ENCODE measurements around the gene APCDD1L.

APCDD1L gene

GRCh38 chr20:58458342-58459057, 56.7 kb downstream of the APCDD1L start:
- peak overlapping the region; percentile 34 for H3K27ac Mint-ChIP-seq
- H3K27me3 Mint-ChIP-seq (ENCODE audit: low read depth, poor library complexity): peaks cover 3% of the 10 kb centered on the region
- TF ChIP-seq, protein P1, sequence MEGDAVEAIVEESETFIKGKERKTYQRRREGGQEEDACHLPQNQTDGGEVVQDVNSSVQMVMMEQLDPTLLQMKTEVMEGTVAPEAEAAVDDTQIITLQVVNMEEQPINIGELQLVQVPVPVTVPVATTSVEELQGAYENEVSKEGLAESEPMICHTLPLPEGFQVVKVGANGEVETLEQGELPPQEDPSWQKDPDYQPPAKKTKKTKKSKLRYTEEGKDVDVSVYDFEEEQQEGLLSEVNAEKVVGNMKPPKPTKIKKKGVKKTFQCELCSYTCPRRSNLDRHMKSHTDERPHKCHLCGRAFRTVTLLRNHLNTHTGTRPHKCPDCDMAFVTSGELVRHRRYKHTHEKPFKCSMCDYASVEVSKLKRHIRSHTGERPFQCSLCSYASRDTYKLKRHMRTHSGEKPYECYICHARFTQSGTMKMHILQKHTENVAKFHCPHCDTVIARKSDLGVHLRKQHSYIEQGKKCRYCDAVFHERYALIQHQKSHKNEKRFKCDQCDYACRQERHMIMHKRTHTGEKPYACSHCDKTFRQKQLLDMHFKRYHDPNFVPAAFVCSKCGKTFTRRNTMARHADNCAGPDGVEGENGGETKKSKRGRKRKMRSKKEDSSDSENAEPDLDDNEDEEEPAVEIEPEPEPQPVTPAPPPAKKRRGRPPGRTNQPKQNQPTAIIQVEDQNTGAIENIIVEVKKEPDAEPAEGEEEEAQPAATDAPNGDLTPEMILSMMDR (IDR thresholded peaks at IDR 0.05): no peak
- H3K9me3 Mint-ChIP-seq: peaks cover 24% of the 10 kb centered on the region
- DNase-seq: no peak
- peaks cover 27% of the 10 kb centered on the region for H3K4me1 Mint-ChIP-seq
- H3K4me3 Mint-ChIP-seq: no peak overlapping the region
- peaks cover 28% of the 10 kb centered on the region for H3K36me3 Mint-ChIP-seq (ENCODE audit: low read depth)

DNA sequence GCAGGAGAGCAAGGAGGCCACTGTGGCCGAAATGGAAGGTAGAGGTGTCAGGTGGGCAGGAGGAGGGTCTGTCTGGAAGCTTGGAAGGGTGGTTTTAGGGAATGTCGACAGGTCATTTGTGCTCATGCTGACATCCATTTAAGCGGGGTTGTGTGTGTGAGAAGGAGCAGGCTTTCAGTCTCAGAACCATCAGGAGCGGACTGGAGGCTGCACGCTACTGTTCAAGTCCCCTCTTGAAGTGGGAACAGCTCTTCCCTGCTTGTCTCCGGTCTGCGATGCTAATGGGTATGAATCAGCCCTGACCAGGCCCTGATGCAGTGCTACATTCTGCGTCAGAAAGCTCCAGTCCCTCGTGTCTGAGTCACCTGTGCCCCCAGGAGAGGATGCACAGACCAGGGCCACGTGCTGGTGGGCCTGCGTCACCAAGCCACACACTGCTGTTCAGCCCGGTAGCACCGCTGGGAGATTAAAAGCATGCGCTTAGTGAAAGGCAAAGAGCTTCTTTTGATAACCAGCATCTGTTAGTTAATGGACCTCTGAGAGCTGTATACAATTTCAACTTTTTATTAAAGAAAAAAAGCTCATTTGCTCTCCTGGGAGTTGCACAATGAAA, 58.0 kb downstream of the APCDD1L start:
- TF ChIP-seq, protein P1 (IDR thresholded peaks at IDR 0.05): no peak
- DNase-seq: no peak
- H3K4me1 Mint-ChIP-seq: peaks cover 32% of the 10 kb centered on the region
- peaks cover 20% of the 10 kb centered on the region for H3K9me3 Mint-ChIP-seq
- H3K36me3 Mint-ChIP-seq (ENCODE audit: low read depth): peaks cover 39% of the 10 kb centered on the region
- H3K27me3 Mint-ChIP-seq (ENCODE audit: low read depth, poor library complexity): peaks cover 3% of the 10 kb centered on the region
- no peak overlapping the region for H3K4me3 Mint-ChIP-seq
- peak overlapping the region; percentile 50 for H3K27ac Mint-ChIP-seq

DNA sequence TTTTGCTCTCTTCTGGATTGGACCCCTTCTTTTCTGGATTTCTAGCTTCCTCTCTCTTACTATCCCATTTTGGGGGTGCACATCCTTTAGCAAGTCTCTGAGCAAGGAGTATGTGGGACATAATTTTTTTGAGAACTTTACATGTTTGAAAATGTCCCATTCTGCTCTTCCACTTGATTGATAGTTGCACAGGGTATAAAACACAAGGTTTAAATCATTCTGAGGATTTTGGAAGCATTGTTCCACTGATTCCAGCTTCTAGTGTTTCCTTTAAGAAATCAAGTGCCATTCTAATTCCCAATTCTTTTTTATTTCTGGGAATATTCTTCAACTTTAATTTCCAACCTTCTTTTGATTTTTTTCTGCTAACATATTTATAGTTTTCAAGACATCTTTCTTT, 60.7 kb downstream of the APCDD1L start:
- DNase-seq: no peak
- Mint-ChIP-seq H3K9me3 (peaks cover 19% of the 10 kb centered on the region), H3K27ac (no peak overlapping the region), H3K4me1 (peaks cover 24% of the 10 kb centered on the region), H3K27me3 (ENCODE audit: low read depth, poor library complexity) (peaks cover 3% of the 10 kb centered on the region), H3K4me3 (no peak overlapping the region), H3K36me3 (ENCODE audit: low read depth) (peaks cover 63% of the 10 kb centered on the region)
- TF ChIP-seq, protein P1 (IDR thresholded peaks at IDR 0.05): no peak

DNA sequence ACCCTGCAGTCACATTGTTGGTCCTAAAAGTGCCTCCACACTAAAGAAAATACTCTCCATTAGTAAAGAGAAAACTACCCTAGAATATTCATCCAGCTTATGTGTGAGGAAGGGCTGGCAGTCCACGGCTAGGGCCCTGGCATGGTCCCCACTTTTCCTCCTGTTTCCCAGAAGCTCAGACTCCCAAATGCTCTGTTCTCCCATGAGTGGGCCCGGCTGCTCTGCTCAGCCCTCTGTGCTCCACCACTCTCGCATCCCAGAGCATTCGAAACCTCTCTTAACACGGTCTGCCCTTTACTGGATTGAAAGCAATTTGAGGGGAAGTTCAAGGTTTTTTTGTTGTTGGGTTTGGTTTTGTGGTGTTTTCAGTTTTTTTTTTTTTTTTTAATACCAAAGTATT, 61.8 kb downstream of the APCDD1L start:
- peaks cover 19% of the 10 kb centered on the region for H3K9me3 Mint-ChIP-seq
- H3K36me3 Mint-ChIP-seq (ENCODE audit: low read depth): peaks cover 72% of the 10 kb centered on the region
- TF ChIP-seq, protein P1 (IDR thresholded peaks at IDR 0.05): no peak
- peaks cover 13% of the 10 kb centered on the region for H3K4me1 Mint-ChIP-seq
- no peak for DNase-seq
- H3K27me3 Mint-ChIP-seq (ENCODE audit: low read depth, poor library complexity): peaks cover 3% of the 10 kb centered on the region
- H3K27ac Mint-ChIP-seq: no peak overlapping the region
- no peak overlapping the region for H3K4me3 Mint-ChIP-seq

DNA sequence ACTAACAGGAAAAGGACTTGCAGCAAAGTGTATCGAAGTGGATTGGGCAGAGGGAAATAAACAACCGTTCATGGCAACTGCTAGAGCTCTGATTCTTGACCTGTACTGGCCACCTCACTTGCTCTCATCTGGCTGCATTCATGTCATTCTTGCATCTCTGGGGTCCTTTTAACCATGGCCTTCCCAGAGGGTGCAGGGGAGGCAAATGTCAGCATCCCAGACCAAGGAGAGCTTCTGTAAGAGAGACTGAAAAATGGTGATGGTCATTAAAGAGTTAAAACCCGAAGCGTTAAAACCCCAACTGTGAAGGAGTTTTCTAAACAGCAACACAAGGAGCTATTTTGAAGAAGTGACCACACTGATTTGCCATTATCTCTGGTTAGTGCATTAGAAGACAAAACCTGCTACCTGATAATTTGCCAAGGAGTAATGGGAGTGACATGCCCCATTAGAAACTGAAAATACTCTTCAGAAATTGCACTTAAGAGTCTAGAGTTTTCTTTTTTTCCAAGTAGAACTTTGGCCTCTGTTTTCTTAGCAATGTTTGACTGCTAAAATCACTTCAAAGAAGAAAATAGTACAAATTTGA, 62.4 kb downstream of the APCDD1L start:
- no peak overlapping the region for H3K4me3 Mint-ChIP-seq
- H3K36me3 Mint-ChIP-seq (ENCODE audit: low read depth): peaks cover 75% of the 10 kb centered on the region
- peaks cover 19% of the 10 kb centered on the region for H3K9me3 Mint-ChIP-seq
- H3K27me3 Mint-ChIP-seq (ENCODE audit: low read depth, poor library complexity): peaks cover 3% of the 10 kb centered on the region
- H3K4me1 Mint-ChIP-seq: peaks cover 13% of the 10 kb centered on the region
- no peak for DNase-seq
- TF ChIP-seq, protein P1 (IDR thresholded peaks at IDR 0.05): no peak
- H3K27ac Mint-ChIP-seq: no peak overlapping the region
